ENCODE results near the gene HSDL1. TPM values are rescaled to one million over a fixed set of nuclear protein-coding genes. Genes with fewer than 3 reads are reported as not detected.

Gene HSDL1
- total and polyA plus RNA-seq, 4 donors = 3.0 to 9.6 (median 5.3) TPM

DNA sequence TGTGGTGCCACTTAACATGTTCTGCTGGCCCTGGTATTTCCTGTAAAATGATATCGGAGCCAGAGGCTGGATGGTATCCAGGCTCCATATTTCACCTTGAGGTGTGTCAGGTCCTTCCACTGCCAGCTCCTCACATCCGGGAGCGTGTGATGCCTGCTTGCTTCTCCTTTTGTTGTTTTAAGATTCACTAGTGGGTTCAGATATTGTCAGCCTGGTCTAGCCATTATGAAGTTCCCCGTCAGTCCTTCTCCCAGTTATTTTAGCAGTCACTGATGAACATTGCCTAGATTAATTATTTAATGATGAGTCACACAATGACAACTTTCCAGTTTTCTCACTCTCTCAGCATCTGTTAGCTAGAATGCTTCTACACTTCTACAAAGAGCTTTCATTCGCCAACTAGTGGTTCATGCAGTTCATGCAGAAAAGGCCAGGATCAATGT, 11.4 kb upstream of the HSDL1 start (continued):
- TF ChIP-seq, protein P1, sequence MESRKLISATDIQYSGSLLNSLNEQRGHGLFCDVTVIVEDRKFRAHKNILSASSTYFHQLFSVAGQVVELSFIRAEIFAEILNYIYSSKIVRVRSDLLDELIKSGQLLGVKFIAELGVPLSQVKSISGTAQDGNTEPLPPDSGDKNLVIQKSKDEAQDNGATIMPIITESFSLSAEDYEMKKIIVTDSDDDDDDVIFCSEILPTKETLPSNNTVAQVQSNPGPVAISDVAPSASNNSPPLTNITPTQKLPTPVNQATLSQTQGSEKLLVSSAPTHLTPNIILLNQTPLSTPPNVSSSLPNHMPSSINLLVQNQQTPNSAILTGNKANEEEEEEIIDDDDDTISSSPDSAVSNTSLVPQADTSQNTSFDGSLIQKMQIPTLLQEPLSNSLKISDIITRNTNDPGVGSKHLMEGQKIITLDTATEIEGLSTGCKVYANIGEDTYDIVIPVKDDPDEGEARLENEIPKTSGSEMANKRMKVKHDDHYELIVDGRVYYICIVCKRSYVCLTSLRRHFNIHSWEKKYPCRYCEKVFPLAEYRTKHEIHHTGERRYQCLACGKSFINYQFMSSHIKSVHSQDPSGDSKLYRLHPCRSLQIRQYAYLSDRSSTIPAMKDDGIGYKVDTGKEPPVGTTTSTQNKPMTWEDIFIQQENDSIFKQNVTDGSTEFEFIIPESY (IDR thresholded peaks at IDR 0.05) = no peak
- TF ChIP-seq JUND (IDR thresholded peaks at IDR 0.05) (no peak), MAX (IDR thresholded peaks at IDR 0.05) (no peak), EGR1 (IDR thresholded peaks at IDR 0.05; ENCODE audit: low read depth in 2 of 2) (no peak), RXRA (IDR thresholded peaks at IDR 0.05) (no peak)

- DNase-seq (ENCODE audit: low spot score) = no peak
- H3K27ac ChIP-seq (ENCODE audit: low read depth in 1 of 2, low read length in 2 of 2) = no peak overlapping the region
- H3K9ac ChIP-seq (ENCODE audit: low read depth in 1 of 2, low read length in 2 of 2) = no peak overlapping the region
- 83% methylated on average over 6 of the region's 6 CpGs for WGBS
- H3K4me3 ChIP-seq (ENCODE audit: low read depth in 1 of 3, low read length in 3 of 3) = no peak overlapping the region
- H3K4me1 ChIP-seq (ENCODE audit: control insufficient read depth in 4 of 4, insufficient read depth in 4 of 4, low read length in 3 of 4) = no peaks in the 10 kb centered on the region
- peaks cover 0 to 13% (median 0%) of the 10 kb centered on the region in 4 donors for H3K27me3 ChIP-seq (ENCODE audit: control insufficient read depth in 4 of 4, insufficient read depth in 4 of 4, low read length in 3 of 4)
- H3K9me3 ChIP-seq (ENCODE audit: control insufficient read depth in 4 of 4, low read length in 3 of 4) = no peaks in the 10 kb centered on the region
- H3K36me3 ChIP-seq (ENCODE audit: control insufficient read depth in 4 of 4, insufficient read depth in 3 of 4, low read depth in 1 of 4, low read length in 3 of 4) = no peaks in the 10 kb centered on the region
- TF ChIP-seq NR2F2 (IDR thresholded peaks at IDR 0.05) (no peak), RXRA (IDR thresholded peaks at IDR 0.05) (no peak), EGR1 (IDR thresholded peaks at IDR 0.05; ENCODE audit: low read depth in 2 of 2) (no peak), RAD21 (IDR thresholded peaks at IDR 0.05) (no peak), HNF4A (conservative IDR thresholded peaks at IDR 0.05) (no peak), HNF4G (IDR thresholded peaks at IDR 0.05) (no peak), FOXA1 (IDR thresholded peaks at IDR 0.05) (no peak), TAF1 (conservative IDR thresholded peaks at IDR 0.05) (no peak), GABPA (IDR thresholded peaks at IDR 0.05 in 1 of 2, conservative IDR thresholded peaks at IDR 0.05 in 1 of 2) (no peak), REST (IDR thresholded peaks at IDR 0.05) (no peak), FOXA2 (IDR thresholded peaks at IDR 0.05) (no peak), MAX (IDR thresholded peaks at IDR 0.05) (no peak), SP1 (IDR thresholded peaks at IDR 0.05) (no peak), YY1 (IDR thresholded peaks at IDR 0.05) (no peak), JUND (IDR thresholded peaks at IDR 0.05) (no peak), CTCF (IDR thresholded peaks at IDR 0.05; ENCODE audit: low read depth, low read length, missing input control) (no peak)
- TF ChIP-seq, protein P1 (IDR thresholded peaks at IDR 0.05) = no peak
- TF ChIP-seq, protein P2, sequence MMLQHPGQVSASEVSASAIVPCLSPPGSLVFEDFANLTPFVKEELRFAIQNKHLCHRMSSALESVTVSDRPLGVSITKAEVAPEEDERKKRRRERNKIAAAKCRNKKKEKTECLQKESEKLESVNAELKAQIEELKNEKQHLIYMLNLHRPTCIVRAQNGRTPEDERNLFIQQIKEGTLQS (IDR thresholded peaks at IDR 0.05) = no peak
Observed at GRCh38 chr16:84155771-84156170, 10.8 kb upstream of the HSDL1 start.
